ENCODE results near the gene COL1A1. TPM values are rescaled to one million over a fixed set of nuclear protein-coding genes. Genes with fewer than 3 reads are reported as not detected.

Gene COL1A1
- polyA plus RNA-seq, 1 of the 3 experiments (the other 2 are of a cell fraction), result 1,461 TPM

- Histone ChIP-seq H2AFZ (ENCODE audit: low read depth) (peak overlapping the region; percentile 90; the same call in 1 of the 2 replicates), H3F3A (replicated peaks; ENCODE audit: insufficient read depth) (peaks cover 25% of the 10 kb centered on the region), H4K20me1 (ENCODE audit: insufficient read depth) (peaks cover 23% of the 10 kb centered on the region), H3K27ac (ENCODE audit: low read depth in 2 of 2, low read length in 1 of 2) (peak overlapping the region; percentile 74 to 98), H3K4me2 (peak overlapping the region; percentile 97), H3K4me3 (ENCODE audit: low read depth in 2 of 2, low read length in 1 of 2) (peak overlapping the region; percentile 66 to 81), H3K4me1 (ENCODE audit: control insufficient read depth in 1 of 2, insufficient read depth in 2 of 2, low read depth in 1 of 2, low read length in 1 of 2) (peaks cover 32 to 53% of the 10 kb centered on the region in 2 experiments; a peak in 3 of 4 replicates), H3K9me2 (no peaks in the 10 kb centered on the region), H3K9ac (peak overlapping the region; percentile 71), H3K27me3 (ENCODE audit: insufficient read depth) (no peaks in the 10 kb centered on the region), H3K79me2 (ENCODE audit: insufficient read depth) (peaks cover 37% of the 10 kb centered on the region), H3K9me3 (no peaks in the 10 kb centered on the region), H3K36me3 (replicated peaks in 1 of 2; ENCODE audit: control insufficient read depth in 1 of 2, insufficient read depth in 2 of 2, low read length in 1 of 2) (peaks cover 0 to 8% of the 10 kb centered on the region in 2 experiments)
- DNase-seq, result peak; percentile 89
- POLR2A ChIA-PET, result interaction anchor here (0.5 to 2.5 kb wide), 11 partner anchors 9 to 207 kb away, joined by 3 to 30 read pairs (median 3); partner anchors contain the start of genes DLX3 and PDK2
- CTCF ChIA-PET, result interaction anchor here (0.7 to 12.8 kb wide), 29 partner anchors 9 to 321 kb away, joined by 3 to 169 read pairs (median 6); partner anchors contain the start of genes COL1A1, ITGA3, PDK2 and SAMD14
- WGBS (ENCODE audit: low lambda C conversion rate), result 2% methylated on average over 12 of the region's 12 CpGs
- TF ChIP-seq REST (IDR thresholded peaks at IDR 0.05; ENCODE audit: low read depth, low read length) (no peak), FOXJ3 (CRISPR knock-in tag; IDR thresholded peaks at IDR 0.05) (no peak), IRF3 (IDR thresholded peaks at IDR 0.05; ENCODE audit: low read depth, low read length) (no peak), NFIC (IDR thresholded peaks at IDR 0.05; ENCODE audit: borderline replicate concordance) (0 out of 2 replicates have a peak, but pooled peaks have one; percentile 17), TEAD4 (IDR thresholded peaks at IDR 0.05; ENCODE audit: borderline replicate concordance, insufficient read depth) (no peak), GABPA (IDR thresholded peaks at IDR 0.05; ENCODE audit: low read depth) (peak; percentile 68), FOSL2 (IDR thresholded peaks at IDR 0.05; ENCODE audit: borderline replicate concordance, low read depth) (no peak), EZH2phosphoT487 (IDR thresholded peaks at IDR 0.05; ENCODE audit: borderline replicate concordance, low read depth) (no peak), MAX (IDR thresholded peaks at IDR 0.05; ENCODE audit: low read depth) (peak; percentile 86), ZBTB33 (IDR thresholded peaks at IDR 0.05; ENCODE audit: borderline replicate concordance, low read depth) (no peak), RXRA (IDR thresholded peaks at IDR 0.05; ENCODE audit: borderline replicate concordance, low read depth) (peak; percentile 56; the same call in 1 of the 2 replicates), USF2 (IDR thresholded peaks at IDR 0.05; ENCODE audit: borderline replicate concordance, low read depth, low read length) (no peak), JUND (IDR thresholded peaks at IDR 0.05) (no peak), MEF2A (IDR thresholded peaks at IDR 0.05; ENCODE audit: borderline replicate concordance, low read depth) (no peak), RCOR1 (IDR thresholded peaks at IDR 0.05; ENCODE audit: low read length) (no peak), USF1 (IDR thresholded peaks at IDR 0.05; ENCODE audit: borderline replicate concordance, low read depth) (no peak), CHD2 (IDR thresholded peaks at IDR 0.05; ENCODE audit: low read length, partially characterized antibody) (peak; percentile 90), TCF12 (IDR thresholded peaks at IDR 0.05) (peak; percentile 74), MXI1 (IDR thresholded peaks at IDR 0.05; ENCODE audit: low read depth, low read length) (peak; percentile 67; the same call in 1 of the 2 replicates), GATA2 (CRISPR knock-in tag; IDR thresholded peaks at IDR 0.05) (no peak), POLR2AphosphoS5 (IDR thresholded peaks at IDR 0.05; ENCODE audit: low read depth, low read length) (peak; percentile 54; the same call in 1 of the 2 replicates), YY1 (IDR thresholded peaks at IDR 0.05; ENCODE audit: low read depth) (peak; percentile 65; the same call in 1 of the 2 replicates), TAF1 (IDR thresholded peaks at IDR 0.05; ENCODE audit: borderline replicate concordance, low read depth, low read length) (peak; percentile 66), EP300 (IDR thresholded peaks at IDR 0.05; ENCODE audit: borderline replicate concordance in 1 of 2, low read depth in 1 of 2, low read length in 1 of 2) (peak in 1 of 2 experiments; percentile 64; a peak in 1 of 4 replicates)
Measured at GRCh38 chr17:50151937-50152547, 49.4 kb downstream of the COL1A1 start.
